Bronchial epithelial cell (primary cell): Measurements from ENCODE around the gene GABRG2. TPM values are rescaled to one million over a fixed set of nuclear protein-coding genes. Genes with fewer than 3 reads are reported as not detected.

Experiments
- DNase-seq: peaks from one replicate; pipeline ENCODE4 v3.0.0-alpha.2; 2010; ENCODE audit warnings: low read depth
- FAIRE-seq: peaks from 2 replicates; lab custom pipeline; 2011; peaks lifted over from hg19 to GRCh38; lab: Jason Lieb, UNC
- H3K27me3 ChIP-seq: 2 replicates; pipeline ENCODE4 v1.5.1; 2011; ENCODE audit warnings: low read length; ENCODE audit not compliant: control insufficient read depth, insufficient read depth
- H3K36me3 ChIP-seq: 2 replicates; pipeline ENCODE4 v1.5.1; 2011; ENCODE audit warnings: low read length; ENCODE audit not compliant: control insufficient read depth, insufficient read depth
- H3K4me3 ChIP-seq: 2 replicates; pipeline ENCODE4 v1.5.1; 2011; ENCODE audit warnings: mild to moderate bottlenecking, low read depth, low read length, control low read depth
- CTCF ChIP-seq: IDR thresholded peaks from 2 replicates; pipeline ENCODE4 v1.5.1; 2011; ENCODE audit warnings: mild to moderate bottlenecking, moderate library complexity, low read length, control low read depth, inconsistent platforms; ENCODE audit not compliant: insufficient read depth, severe bottlenecking
- total RNA-seq: library from RNA; depleted of rRNA; stranded (reverse); fragments of >200 nt; gene quantifications from 2 replicates; pipeline ENCODE4 v1.2.1, GENCODE V29; 2014

GABRG2 gene
- total RNA-seq: not detected in 2 replicates

- no peaks in the 10 kb centered on the region for H3K36me3 ChIP-seq
- no peak for FAIRE-seq
- no peak for DNase-seq
- no peak for TF ChIP-seq CTCF
- H3K4me3 ChIP-seq: no peak within 1 kb of the TSS
- H3K27me3 ChIP-seq: no peaks in the 10 kb centered on the region
These were observed at the start of gene GABRG2 for GRCh38 chr5:162067655-162068411. TSS of gene GABRG2 (plus strand) at chr5:162067773. CDS start at chr5:162068000, 227 bp downstream.

GRCh38 chr5:162025312-162025711 lies 42.3 kb upstream of the GABRG2 start:
- Histone ChIP-seq H3K4me3 (no peak overlapping the region), H3K27me3 (no peaks in the 10 kb centered on the region), H3K36me3 (no peaks in the 10 kb centered on the region)
- DNase-seq: no peak
- TF ChIP-seq CTCF: no peak
- no peak for FAIRE-seq

- Histone ChIP-seq H3K36me3 (no peaks in the 10 kb centered on the region), H3K27me3 (no peaks in the 10 kb centered on the region), H3K4me3 (no peak overlapping the region)
- TF ChIP-seq CTCF: no peak
- DNase-seq: no peak
- no peak for FAIRE-seq
These were observed 40.8 kb upstream of the GABRG2 start for GRCh38 chr5:162026803-162027202.

GRCh38 chr5:162037431-162037830 lies 30.1 kb upstream of the GABRG2 start:
- no peak for FAIRE-seq
- H3K36me3 ChIP-seq: no peaks in the 10 kb centered on the region
- no peaks in the 10 kb centered on the region for H3K27me3 ChIP-seq
- DNase-seq: no peak
- no peak overlapping the region for H3K4me3 ChIP-seq
- no peak for TF ChIP-seq CTCF

GRCh38 chr5:162047279-162047678 lies 20.3 kb upstream of the GABRG2 start:
- no peak for FAIRE-seq

More at GRCh38 chr5:162047279-162047678, 20.3 kb upstream of the GABRG2 start:
- Histone ChIP-seq H3K27me3 (no peaks in the 10 kb centered on the region), H3K36me3 (no peaks in the 10 kb centered on the region), H3K4me3 (no peak overlapping the region)
- TF ChIP-seq CTCF: no peak
- no peak for DNase-seq
